HFF-Myc (cell line): ENCODE measurements around the gene KCNK18.

Source experiments
- DNase-seq: peaks from one replicate; pipeline ENCODE4 v3.0.0-alpha.2; 2011; ENCODE audit warnings: low read depth; ENCODE audit errors: extremely low read depth
- H3K4me3 ChIP-seq: replicated peaks from 2 replicates; pipeline ENCODE4 v1.5.1; 2011; ENCODE audit warnings: low read depth, mild to moderate bottlenecking, control low read depth, low read length
- CTCF ChIP-seq: IDR thresholded peaks from 2 replicates; pipeline ENCODE4 v1.5.1; 2012; ENCODE audit warnings: mild to moderate bottlenecking, low read depth, low read length, control low read depth; ENCODE audit errors: missing control alignments

KCNK18 gene

GRCh38 chr10:117166418-117167345 lies 30.6 kb upstream of the KCNK18 start:
- H3K4me3 ChIP-seq = no peak overlapping the region
- TF ChIP-seq CTCF = no peak
- DNase-seq = no peak

DNA sequence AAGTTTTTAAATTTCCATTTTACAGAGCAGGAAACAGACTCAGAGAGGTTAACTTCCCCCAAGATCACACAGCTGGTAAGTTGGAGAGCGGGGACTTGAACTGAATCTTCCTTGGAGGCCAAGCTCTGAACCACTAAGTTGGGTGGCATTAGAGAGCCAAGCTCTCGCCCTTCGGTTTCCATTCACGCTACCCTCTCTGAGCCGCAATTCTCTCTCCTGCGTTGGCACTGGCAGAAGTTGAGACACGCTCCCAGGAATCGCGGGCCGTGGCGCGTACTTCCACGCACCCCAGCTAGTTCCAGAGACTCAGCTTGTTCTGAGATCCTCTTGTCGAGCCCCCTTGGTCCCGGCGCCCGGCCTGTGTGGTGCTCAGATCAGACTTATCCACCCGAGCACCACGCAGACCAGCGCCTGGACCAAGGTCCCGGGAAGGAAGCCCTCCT lies 29.9 kb upstream of the KCNK18 start:
- TF ChIP-seq CTCF = no peak
- H3K4me3 ChIP-seq = no peak overlapping the region
- DNase-seq = no peak

- no peak for DNase-seq
- H3K4me3 ChIP-seq = no peak overlapping the region
- TF ChIP-seq CTCF = peak; percentile 80
These were observed 29.3 kb upstream of the KCNK18 start for GRCh38 chr10:117167789-117168674.

- DNase-seq = no peak
- TF ChIP-seq CTCF = no peak
- no peak overlapping the region for H3K4me3 ChIP-seq
These were observed 28.6 kb upstream of the KCNK18 start for GRCh38 chr10:117168729-117169128.

- no peak overlapping the region for H3K4me3 ChIP-seq
- DNase-seq = no peak
- TF ChIP-seq CTCF = no peak
These were observed 27.8 kb upstream of the KCNK18 start for GRCh38 chr10:117169480-117169879.

GRCh38 chr10:117170244-117170643 lies 27.0 kb upstream of the KCNK18 start:
- no peak for DNase-seq
- H3K4me3 ChIP-seq = no peak overlapping the region
- TF ChIP-seq CTCF = no peak
